HEK293T (cell line): ENCODE data around the gene ENDOD1.

Source experiments
- ARNT ChIP-seq: fragments of 450-650 bp; IDR thresholded peaks from 2 replicates; pipeline ENCODE4 v1.6.1; 2017; ENCODE audit warnings: mild to moderate bottlenecking
- BHLHE40 ChIP-seq: fragments of 450-650 bp; IDR thresholded peaks from 2 replicates; pipeline ENCODE4 v1.6.1; 2016; ENCODE audit warnings: mild to moderate bottlenecking, moderate library complexity, borderline replicate concordance
- ELF4 ChIP-seq: fragments of 450-650 bp; IDR thresholded peaks from 2 replicates; pipeline ENCODE4 v1.6.1; 2017; ENCODE audit warnings: antibody characterized with exemption
- FOXA1 ChIP-seq: fragments of 450-650 bp; IDR thresholded peaks from 2 replicates; pipeline ENCODE4 v1.6.1; 2016; ENCODE audit warnings: mild to moderate bottlenecking
- FOXK2 ChIP-seq: fragments of 450-650 bp; IDR thresholded peaks from 2 replicates; pipeline ENCODE4 v1.6.1; 2016; ENCODE audit warnings: mild to moderate bottlenecking
- FOXM1 ChIP-seq: fragments of 450-650 bp; IDR thresholded peaks from 2 replicates; pipeline ENCODE4 v1.6.1; 2017; ENCODE audit warnings: mild to moderate bottlenecking, borderline replicate concordance
- L3MBTL2 ChIP-seq: fragments of 450-650 bp; conservative IDR thresholded peaks from 2 replicates; pipeline ENCODE4 v1.6.1; 2016; ENCODE audit warnings: mild to moderate bottlenecking
- SP1 ChIP-seq: fragments of 450-650 bp; IDR thresholded peaks from 2 replicates; pipeline ENCODE4 v1.6.1; 2017
- SUZ12 ChIP-seq: fragments of 450-650 bp; IDR thresholded peaks from 2 replicates; pipeline ENCODE4 v1.6.1; 2016; ENCODE audit warnings: mild to moderate bottlenecking
- TARDBP ChIP-seq: fragments of 450-650 bp; IDR thresholded peaks from 2 replicates; pipeline ENCODE4 v1.6.1; 2016
- ZNF384 ChIP-seq: fragments of 450-650 bp; IDR thresholded peaks from 2 replicates; pipeline ENCODE4 v1.6.1; 2016

GRCh38 chr11:95076416-95076815 is 13.2 kb upstream of the ENDOD1 start:
- no peak for TF ChIP-seq FOXK2
- TF ChIP-seq BHLHE40: no peak
- no peak for TF ChIP-seq SUZ12
- TF ChIP-seq FOXM1: no peak
- no peak for TF ChIP-seq FOXA1
- TF ChIP-seq TARDBP: no peak
- no peak for TF ChIP-seq SP1
- no peak for TF ChIP-seq L3MBTL2
- no peak for TF ChIP-seq ELF4
- TF ChIP-seq ARNT: no peak
- no peak for TF ChIP-seq ZNF384
